ENCODE data around the gene WDR74. TPM values are rescaled to one million over a fixed set of nuclear protein-coding genes. Genes with fewer than 3 reads are reported as not detected.

Gene WDR74
- total and polyA plus RNA-seq, 8 donors: 18.4 to 59.5 (median 30.7) TPM

DNA sequence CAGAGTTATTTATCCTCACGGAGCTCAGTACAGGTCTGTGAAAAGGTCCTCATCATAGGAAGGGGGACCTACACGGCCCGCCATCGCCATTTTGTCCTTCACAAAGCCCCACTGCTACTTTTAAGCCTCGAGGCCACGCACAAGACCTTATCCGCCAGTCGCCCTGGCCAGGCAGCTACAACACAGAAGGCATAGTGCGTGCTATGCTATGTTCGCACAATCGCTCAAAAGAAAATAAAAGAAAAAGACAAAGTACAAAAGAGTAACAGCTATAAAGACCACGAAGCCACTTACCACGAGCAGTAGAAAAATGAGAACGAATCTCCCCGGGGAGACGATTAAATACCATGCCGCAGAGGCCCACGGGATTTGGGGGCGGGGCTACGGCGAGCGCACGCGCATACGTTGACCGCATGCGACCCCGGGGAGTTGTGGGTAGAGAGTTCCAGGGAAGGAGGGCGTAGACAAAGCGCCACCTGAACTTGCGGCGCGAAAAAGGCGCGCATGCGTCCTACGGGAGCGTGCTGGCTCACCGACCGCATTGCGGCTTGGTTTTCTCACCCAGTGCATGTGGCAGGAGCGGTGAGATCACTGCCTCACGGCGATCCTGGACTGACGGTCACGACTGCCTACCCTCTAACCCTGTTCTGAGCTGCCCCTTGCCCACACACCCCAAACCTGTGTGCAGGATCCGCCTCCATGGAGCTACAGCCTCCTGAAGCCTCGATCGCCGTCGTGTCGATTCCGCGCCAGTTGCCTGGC, 16.4 kb upstream of the WDR74 start:
- no peaks in the 10 kb centered on the region for H3K27me3 ChIP-seq
- intact Hi-C loops (cut with DNase I): no loop called here
- ATAC-seq (peak; percentile 94 to 98 (median 97)), DNase-seq (peak; percentile 96 to 99 (median 98)), FAIRE-seq (no peak)
- peaks cover 0 to 18% (median 17%) of the 10 kb centered on the region in 3 donors for H3K36me3 ChIP-seq
- H3K27ac ChIP-seq: peak overlapping the region; percentile 64 to 89 (median 83)
- peaks cover 14 to 23% (median 22%) of the 10 kb centered on the region in 3 donors for H3K4me1 ChIP-seq
- WGBS, 2 donors: 0% methylated on average over 54 of the region's 54 CpGs
- H3K4me3 ChIP-seq: peak overlapping the region; percentile 55 to 94 (median 74)
- no peaks in the 10 kb centered on the region for H3K9me3 ChIP-seq
- no peak for TF ChIP-seq CTCF (IDR thresholded peaks at IDR 0.05)

- intact Hi-C loops (cut with DNase I): no loop called here
- Histone ChIP-seq H3K4me1 (peaks cover 14 to 23% (median 22%) of the 10 kb centered on the region in 3 donors), H3K36me3 (peaks cover 0 to 18% (median 17%) of the 10 kb centered on the region in 3 donors), H3K9me3 (no peaks in the 10 kb centered on the region), H3K4me3 (peak overlapping the region; percentile 55 to 94 (median 74)), H3K27ac (peak overlapping the region; percentile 47 to 89 (median 67)), H3K27me3 (no peaks in the 10 kb centered on the region)
- TF ChIP-seq CTCF (IDR thresholded peaks at IDR 0.05): no peak
- WGBS, 2 donors: 1 to 3% methylated on average over 15 of the region's 15 CpGs
- ATAC-seq (peak in 1 of 4 donors; percentile 0), FAIRE-seq (no peak), DNase-seq (no peak)
These were observed 15.6 kb upstream of the WDR74 start for GRCh38 chr11:62854825-62855570.

DNA sequence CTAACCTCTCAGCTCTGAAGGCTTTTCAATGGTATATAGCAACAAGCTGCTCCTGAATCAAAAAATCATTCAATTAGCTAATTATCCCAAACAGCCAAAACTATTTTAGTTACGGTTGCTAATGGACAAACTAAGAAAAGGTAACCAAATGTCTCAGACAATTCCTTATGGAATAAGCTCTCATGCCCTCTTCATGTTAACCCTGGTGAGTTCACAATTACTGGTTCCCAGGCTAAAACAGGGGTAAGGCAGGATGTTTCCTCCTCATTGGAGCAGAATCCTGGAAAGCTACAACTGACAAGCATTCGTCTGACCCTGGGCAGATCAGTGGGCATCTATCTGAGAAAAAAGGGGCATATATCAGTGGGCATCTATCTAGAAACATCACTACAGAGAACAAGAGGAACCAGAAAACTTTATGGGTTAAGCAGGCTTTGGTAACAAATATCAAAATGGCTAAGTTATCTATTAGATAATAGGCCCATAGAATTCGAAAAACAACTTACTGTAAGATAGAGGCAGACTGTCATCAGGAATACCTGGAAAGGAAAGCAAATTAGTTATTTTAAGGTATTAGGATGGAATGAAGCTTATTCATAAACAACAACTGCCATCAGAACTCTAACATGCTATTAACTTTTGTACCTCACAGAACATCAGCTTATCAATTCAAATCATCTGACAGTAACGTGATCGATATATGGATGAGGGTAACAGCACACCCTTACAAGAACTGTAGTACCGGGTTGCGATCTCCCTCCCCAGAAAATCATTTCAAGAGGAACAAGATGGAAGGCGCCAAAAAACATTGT, 14.8 kb upstream of the WDR74 start:
- FAIRE-seq (no peak), DNase-seq (no peak), ATAC-seq (no peak)
- H3K36me3 ChIP-seq: peaks cover 0 to 18% (median 17%) of the 10 kb centered on the region in 3 donors
- WGBS, 2 donors: 8 to 10% methylated on average over 8 of the region's 8 CpGs
- TF ChIP-seq CTCF (IDR thresholded peaks at IDR 0.05): no peak
- H3K4me1 ChIP-seq: peaks cover 14 to 23% (median 22%) of the 10 kb centered on the region in 3 donors
- no peaks in the 10 kb centered on the region for H3K9me3 ChIP-seq
- peak overlapping the region in 1 of 4 donors; percentile 89 for H3K27ac ChIP-seq
- intact Hi-C loops (cut with DNase I): no loop called here
- H3K4me3 ChIP-seq: peak overlapping the region; percentile 55 to 94 (median 74)
- no peaks in the 10 kb centered on the region for H3K27me3 ChIP-seq

DNA sequence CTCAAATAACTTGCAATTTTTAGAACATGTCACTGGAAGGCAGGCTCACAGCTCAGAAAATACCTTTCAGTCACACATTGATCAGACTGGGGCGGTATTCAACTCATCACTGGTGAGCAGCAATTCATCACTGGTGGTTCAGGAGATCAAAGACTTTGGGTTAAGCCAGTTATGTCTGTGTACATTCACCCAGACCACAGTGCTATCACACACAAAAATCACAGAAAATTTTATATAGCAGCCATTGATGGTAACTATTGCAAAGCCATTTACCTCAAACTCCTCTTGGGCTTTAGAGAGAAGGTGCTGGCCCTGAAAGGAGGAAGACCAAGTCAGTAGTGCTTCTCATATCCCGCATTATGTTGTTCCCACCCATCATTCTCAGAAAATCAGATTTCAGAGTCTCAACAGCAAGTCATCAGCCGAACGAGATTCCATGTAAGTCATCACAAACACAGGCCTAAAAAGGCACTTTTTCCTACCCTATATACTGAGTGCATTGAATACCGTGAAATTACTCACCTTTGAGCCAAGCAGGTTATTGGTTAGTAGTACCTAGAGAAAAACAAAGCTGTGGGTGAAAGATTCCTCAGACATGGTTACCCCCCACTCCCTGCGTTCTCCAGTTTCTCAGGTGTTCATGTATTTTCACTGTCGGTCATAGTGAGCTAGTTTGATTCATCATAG, 14.0 kb upstream of the WDR74 start:
- Histone ChIP-seq H3K36me3 (peaks cover 0 to 18% (median 17%) of the 10 kb centered on the region in 3 donors), H3K9me3 (no peaks in the 10 kb centered on the region), H3K4me3 (peak overlapping the region in 2 of 4 donors; percentile 58 to 94), H3K4me1 (peaks cover 14 to 23% (median 22%) of the 10 kb centered on the region in 3 donors), H3K27me3 (no peaks in the 10 kb centered on the region), H3K27ac (no peak overlapping the region)
- DNase-seq (no peak), FAIRE-seq (no peak), ATAC-seq (no peak)
- no peak for TF ChIP-seq CTCF (IDR thresholded peaks at IDR 0.05)
- intact Hi-C loops (cut with DNase I): no loop called here
- 57 to 58% methylated on average over 7 of the region's 7 CpGs for WGBS, 2 donors

Data from pancreas (tissue), 10 donors.